ENCODE data around the gene CDK6.

The CDK6 gene

GRCh38 chr7:92731335-92732063, 104.9 kb downstream of the CDK6 start:
- H3K27me3 Mint-ChIP-seq (ENCODE audit: low read depth): no peaks in the 10 kb centered on the region
- no peak overlapping the region for H3K27ac Mint-ChIP-seq
- no peak overlapping the region for H3K4me3 Mint-ChIP-seq
- H3K4me1 Mint-ChIP-seq: no peaks in the 10 kb centered on the region
- TF ChIP-seq CTCF (IDR thresholded peaks at IDR 0.05; ENCODE audit: unreplicated experiment in 3 of 3): no peak
- peaks cover 4% of the 10 kb centered on the region for H3K36me3 Mint-ChIP-seq (ENCODE audit: low read depth)
- peaks cover 4% of the 10 kb centered on the region for H3K9me3 Mint-ChIP-seq

GRCh38 chr7:92730808-92731207, 105.6 kb downstream of the CDK6 start:
- Mint-ChIP-seq H3K4me1 (no peaks in the 10 kb centered on the region), H3K9me3 (no peaks in the 10 kb centered on the region), H3K4me3 (no peak overlapping the region), H3K36me3 (ENCODE audit: low read depth) (no peaks in the 10 kb centered on the region), H3K27ac (no peak overlapping the region), H3K27me3 (ENCODE audit: low read depth) (no peaks in the 10 kb centered on the region)
- TF ChIP-seq CTCF (IDR thresholded peaks at IDR 0.05; ENCODE audit: unreplicated experiment in 3 of 3): no peak

DNA sequence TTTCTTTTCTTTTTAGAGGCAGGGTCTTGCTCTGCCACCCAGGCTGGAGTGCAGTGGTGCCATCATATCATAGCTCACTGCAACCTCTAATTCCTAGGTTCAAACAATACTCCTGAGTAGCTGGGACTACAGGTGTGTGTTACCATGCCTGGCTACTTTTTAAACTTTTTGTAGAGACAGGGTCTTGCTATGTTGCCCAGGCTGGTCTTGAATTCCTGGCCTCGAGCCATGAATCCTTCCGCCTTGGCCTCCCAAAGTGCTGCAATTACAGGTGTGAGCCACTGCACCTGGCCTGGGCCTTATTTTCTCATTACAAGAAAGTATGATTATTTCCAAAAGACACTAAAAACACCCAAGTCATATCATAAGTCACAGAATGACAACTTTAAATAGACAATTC, 106.6 kb downstream of the CDK6 start:
- H3K27ac Mint-ChIP-seq: no peak overlapping the region
- no peaks in the 10 kb centered on the region for H3K9me3 Mint-ChIP-seq
- no peak overlapping the region for H3K4me3 Mint-ChIP-seq
- H3K4me1 Mint-ChIP-seq: peaks cover 4% of the 10 kb centered on the region
- peaks cover 6% of the 10 kb centered on the region for H3K36me3 Mint-ChIP-seq (ENCODE audit: low read depth)
- no peak for TF ChIP-seq CTCF (IDR thresholded peaks at IDR 0.05; ENCODE audit: unreplicated experiment in 3 of 3)
- H3K27me3 Mint-ChIP-seq (ENCODE audit: low read depth): no peaks in the 10 kb centered on the region

DNA sequence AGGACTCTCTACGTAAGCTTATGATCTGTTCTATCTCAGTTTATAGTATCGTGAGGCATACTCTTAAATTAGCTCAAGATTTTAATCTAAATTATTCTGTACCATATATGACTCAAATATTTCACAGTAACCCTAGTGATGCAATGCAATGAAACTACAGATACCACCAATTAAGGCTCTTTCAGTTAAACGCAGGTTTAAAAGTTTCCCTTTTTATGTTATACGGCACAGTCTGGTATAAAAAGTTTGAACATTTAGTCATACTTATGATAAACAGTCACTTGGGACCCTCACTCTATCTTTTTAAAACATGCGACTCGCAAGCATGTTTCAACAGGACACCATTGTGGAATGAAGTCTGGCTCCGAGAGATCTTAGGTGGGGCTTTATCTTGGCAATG, 107.2 kb downstream of the CDK6 start:
- H3K27ac Mint-ChIP-seq: no peak overlapping the region
- TF ChIP-seq CTCF (IDR thresholded peaks at IDR 0.05; ENCODE audit: unreplicated experiment in 3 of 3): no peak

DNA sequence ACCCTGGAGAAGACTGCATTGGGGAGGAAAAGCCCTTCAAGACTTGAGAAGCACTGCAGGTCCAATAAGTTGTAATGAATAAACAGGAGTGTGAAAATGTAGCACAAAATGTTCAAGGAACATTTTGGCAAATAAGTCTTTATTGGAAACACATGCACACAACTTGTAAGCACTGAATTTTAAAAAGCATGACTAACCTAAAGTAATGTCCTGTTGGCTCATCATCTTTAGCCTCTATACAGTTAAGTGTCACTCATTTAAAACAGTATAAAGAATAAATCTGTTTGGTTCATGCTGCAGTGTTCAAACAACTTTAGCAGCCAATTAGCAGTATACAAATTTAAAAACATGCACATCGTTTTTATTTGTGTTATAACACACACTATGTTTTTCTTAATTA, 108.6 kb downstream of the CDK6 start:
- no peak for TF ChIP-seq CTCF (IDR thresholded peaks at IDR 0.05; ENCODE audit: unreplicated experiment in 3 of 3)
- Mint-ChIP-seq H3K9me3 (no peaks in the 10 kb centered on the region), H3K36me3 (ENCODE audit: low read depth) (peaks cover 18% of the 10 kb centered on the region), H3K4me1 (peaks cover 16% of the 10 kb centered on the region), H3K27ac (no peak overlapping the region), H3K27me3 (ENCODE audit: low read depth) (no peaks in the 10 kb centered on the region), H3K4me3 (no peak overlapping the region)

More for the DNA sequence above, 107.2 kb downstream of the CDK6 start:
- H3K9me3 Mint-ChIP-seq: no peaks in the 10 kb centered on the region
- H3K36me3 Mint-ChIP-seq (ENCODE audit: low read depth): peaks cover 11% of the 10 kb centered on the region
- no peaks in the 10 kb centered on the region for H3K27me3 Mint-ChIP-seq (ENCODE audit: low read depth)
- H3K4me3 Mint-ChIP-seq: no peak overlapping the region
- H3K4me1 Mint-ChIP-seq: peaks cover 8% of the 10 kb centered on the region
